Measurements from ENCODE around the gene GNG12.

DNA sequence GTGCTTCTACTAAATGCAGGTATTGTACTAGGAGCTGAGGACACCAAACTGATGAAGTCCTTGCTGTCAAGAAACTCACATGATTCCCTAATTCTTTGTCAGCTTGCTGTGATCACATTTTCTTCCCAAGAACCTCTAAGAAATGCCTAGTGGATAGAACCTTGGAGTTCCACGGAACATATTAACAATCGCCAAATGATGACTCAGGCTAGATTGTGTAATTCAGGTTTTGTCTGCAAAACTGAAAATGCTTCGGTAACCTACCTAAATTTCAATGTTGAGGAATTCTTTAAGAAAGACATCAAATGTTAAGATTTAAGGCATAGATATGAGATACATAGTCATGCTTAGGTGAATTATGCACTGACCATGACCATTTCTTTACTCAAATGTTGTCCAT is 150.0 kb downstream of the GNG12 start:
- TF ChIP-seq, protein P1, sequence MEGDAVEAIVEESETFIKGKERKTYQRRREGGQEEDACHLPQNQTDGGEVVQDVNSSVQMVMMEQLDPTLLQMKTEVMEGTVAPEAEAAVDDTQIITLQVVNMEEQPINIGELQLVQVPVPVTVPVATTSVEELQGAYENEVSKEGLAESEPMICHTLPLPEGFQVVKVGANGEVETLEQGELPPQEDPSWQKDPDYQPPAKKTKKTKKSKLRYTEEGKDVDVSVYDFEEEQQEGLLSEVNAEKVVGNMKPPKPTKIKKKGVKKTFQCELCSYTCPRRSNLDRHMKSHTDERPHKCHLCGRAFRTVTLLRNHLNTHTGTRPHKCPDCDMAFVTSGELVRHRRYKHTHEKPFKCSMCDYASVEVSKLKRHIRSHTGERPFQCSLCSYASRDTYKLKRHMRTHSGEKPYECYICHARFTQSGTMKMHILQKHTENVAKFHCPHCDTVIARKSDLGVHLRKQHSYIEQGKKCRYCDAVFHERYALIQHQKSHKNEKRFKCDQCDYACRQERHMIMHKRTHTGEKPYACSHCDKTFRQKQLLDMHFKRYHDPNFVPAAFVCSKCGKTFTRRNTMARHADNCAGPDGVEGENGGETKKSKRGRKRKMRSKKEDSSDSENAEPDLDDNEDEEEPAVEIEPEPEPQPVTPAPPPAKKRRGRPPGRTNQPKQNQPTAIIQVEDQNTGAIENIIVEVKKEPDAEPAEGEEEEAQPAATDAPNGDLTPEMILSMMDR (IDR thresholded peaks at IDR 0.05), result no peak
- TF ChIP-seq POLR2A (IDR thresholded peaks at IDR 0.05), result no peak

Data from heart left ventricle (tissue), 13 donors.